OCI-LY3 (cell line): ENCODE measurements around the gene ZNG1B.
"Not testable (repeated sequence)": the region's sequence is repeated elsewhere in the genome, so short reads cannot be mapped to it uniquely, and the experiment has no call there.

Source experiments
- H2AFZ ChIP-seq: fragments of 200-600, 300-600 bp; shearing (Covaris generic); 2 replicates; pipeline ENCODE4 v1.6.0; 2014; ENCODE audit warnings: antibody characterized with exemption, low read depth, low read length
- H3K27ac ChIP-seq: fragments of 200-600, 300-600 bp; sonication (generic); 2 replicates; pipeline ENCODE4 v1.5.1; 2014; ENCODE audit warnings: mild to moderate bottlenecking, low read length, moderate library complexity, mixed read lengths
- H3K27me3 ChIP-seq: fragments of 200-600, 300-600 bp; sonication (generic); 2 replicates; pipeline ENCODE4 v1.6.1; 2014; ENCODE audit warnings: low read depth, low read length, mixed read lengths
- H3K36me3 ChIP-seq: fragments of 200-600, 300-600 bp; sonication (generic); replicated peaks from 2 replicates; pipeline ENCODE3; 2014; ENCODE audit warnings: low read depth, low read length, mixed read lengths
- H3K4me1 ChIP-seq: fragments of 300-600, 200-600 bp; sonication (generic); 2 replicates; pipeline ENCODE4 v1.6.1; 2014; ENCODE audit warnings: low read length, mixed read lengths
- H3K4me2 ChIP-seq: fragments of 200-600, 300-600 bp; sonication (generic); 2 replicates; pipeline ENCODE4 v1.6.1; 2014; ENCODE audit warnings: low read length, mixed read lengths
- H3K4me3 ChIP-seq: fragments of 300-600, 200-600 bp; sonication (generic); 2 replicates; pipeline ENCODE4 v1.5.1; 2014; ENCODE audit warnings: antibody characterized with exemption, mild to moderate bottlenecking, low read length, moderate library complexity
- H3K79me2 ChIP-seq: fragments of 300-600, 200-600 bp; shearing (Covaris generic); 2 replicates; pipeline ENCODE4 v1.6.1; 2014; ENCODE audit warnings: mild to moderate bottlenecking, low read length, mixed read lengths
- H3K9ac ChIP-seq: fragments of 300-600, 200-600 bp; shearing (Covaris generic); 2 replicates; pipeline ENCODE4 v1.6.0; 2014; ENCODE audit warnings: mild to moderate bottlenecking, low read length, moderate library complexity
- H3K9me3 ChIP-seq: fragments of 200-600, 300-600 bp; shearing (Covaris generic); 2 replicates; pipeline ENCODE4 v1.6.1; 2014; ENCODE audit warnings: low read length, mixed read lengths; ENCODE audit not compliant: insufficient read depth
- H4K20me1 ChIP-seq: fragments of 200-600, 300-600 bp; sonication (generic); 2 replicates; pipeline ENCODE4 v1.6.1; 2016; ENCODE audit warnings: low read length, mixed read lengths; ENCODE audit not compliant: insufficient read depth
- CTCF ChIP-seq: fragments of 200-600, 300-600 bp; sonication (generic); IDR thresholded peaks from 2 replicates; pipeline ENCODE4 v1.5.1; 2014; ENCODE audit warnings: antibody characterized with exemption, low read length, low read depth
- EZH2phosphoT487 ChIP-seq: fragments of 200-600 bp; shearing (Covaris generic); IDR thresholded peaks from 2 replicates; pipeline ENCODE4 v1.6.1; 2018; ENCODE audit warnings: antibody characterized with exemption, mixed run types, low read depth

Gene ZNG1B

DNA sequence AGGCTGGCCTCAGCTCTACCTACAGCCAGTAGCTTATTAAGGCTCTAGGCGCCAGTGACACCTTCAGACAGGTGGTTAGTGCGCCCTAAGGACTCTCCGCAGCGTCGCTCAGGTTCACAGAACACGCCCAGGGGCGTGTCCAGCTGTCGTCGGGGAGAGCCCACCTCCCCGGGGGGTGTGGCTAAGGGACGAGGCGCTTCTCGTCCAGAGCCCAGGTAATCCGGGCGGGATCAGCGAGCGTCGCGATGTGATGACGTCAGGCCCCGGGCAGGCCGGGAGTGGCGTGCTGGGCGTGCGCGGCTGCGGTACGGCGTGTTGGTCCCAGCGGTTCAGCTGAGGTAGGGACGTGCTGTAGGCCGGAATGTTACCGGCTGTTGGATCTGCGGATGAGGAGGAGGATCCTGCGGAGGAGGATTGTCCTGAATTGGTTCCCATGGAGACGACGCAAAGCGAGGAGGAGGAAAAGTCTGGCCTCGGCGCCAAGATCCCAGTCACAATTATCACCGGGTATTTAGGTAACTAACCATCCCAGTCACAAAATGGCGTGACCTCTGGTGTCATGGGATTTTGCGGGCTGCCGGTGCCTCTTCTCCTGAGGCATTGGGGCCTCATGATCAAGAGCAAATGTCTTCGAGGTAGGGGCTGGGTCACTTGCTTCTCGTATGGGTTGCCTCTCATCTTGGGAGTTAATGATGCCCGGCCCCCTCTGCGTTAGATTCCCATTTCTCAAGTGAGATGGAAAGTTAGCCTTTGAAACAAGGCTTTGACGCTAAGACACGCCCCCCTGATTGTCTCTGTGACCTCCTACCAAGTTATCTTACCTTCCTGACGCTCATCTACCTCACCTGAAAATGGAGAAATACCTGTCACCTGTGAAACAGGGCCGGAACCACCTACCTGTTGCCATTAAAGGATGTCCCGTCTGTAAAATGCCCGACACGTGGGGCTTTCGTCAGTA is at the start of gene ZNG1B:
Gene ZNG1B (plus strand): TSS at position 184 of the 958 bp plus-strand sequence. CDS start 178 bp downstream, at position 362.
- H3K4me1 ChIP-seq, H3K27me3 ChIP-seq, H3K9me3 ChIP-seq, H2AFZ ChIP-seq, H4K20me1 ChIP-seq, H3K36me3 ChIP-seq, H3K79me2 ChIP-seq, H3K27ac ChIP-seq: not testable (repeated sequence)
- Histone ChIP-seq H3K4me3 (peak within 1 kb of the TSS; percentile 77), H3K9ac (peak within 1 kb of the TSS; percentile 61), H3K4me2 (peak within 1 kb of the TSS; percentile 59)

GRCh38 chr2:113390124-113390849 is 47.2 kb upstream of the ZNG1B start:
- H4K20me1 ChIP-seq: no peaks in the 10 kb centered on the region
- peak overlapping the region; percentile 38 for H3K27ac ChIP-seq
- H2AFZ ChIP-seq: peak overlapping the region; percentile 71; the same call in 1 of the 2 replicates
- no peak for TF ChIP-seq EZH2phosphoT487
- TF ChIP-seq CTCF: peak; percentile 92
- H3K9ac ChIP-seq: peak overlapping the region; percentile 41
- H3K9me3 ChIP-seq: no peaks in the 10 kb centered on the region
- no peaks in the 10 kb centered on the region for H3K79me2 ChIP-seq
- peaks cover 12% of the 10 kb centered on the region for H3K4me1 ChIP-seq
- H3K4me3 ChIP-seq: peak overlapping the region; percentile 64
- peak overlapping the region; percentile 66 for H3K4me2 ChIP-seq
- no peaks in the 10 kb centered on the region for H3K36me3 ChIP-seq
- no peaks in the 10 kb centered on the region for H3K27me3 ChIP-seq

DNA sequence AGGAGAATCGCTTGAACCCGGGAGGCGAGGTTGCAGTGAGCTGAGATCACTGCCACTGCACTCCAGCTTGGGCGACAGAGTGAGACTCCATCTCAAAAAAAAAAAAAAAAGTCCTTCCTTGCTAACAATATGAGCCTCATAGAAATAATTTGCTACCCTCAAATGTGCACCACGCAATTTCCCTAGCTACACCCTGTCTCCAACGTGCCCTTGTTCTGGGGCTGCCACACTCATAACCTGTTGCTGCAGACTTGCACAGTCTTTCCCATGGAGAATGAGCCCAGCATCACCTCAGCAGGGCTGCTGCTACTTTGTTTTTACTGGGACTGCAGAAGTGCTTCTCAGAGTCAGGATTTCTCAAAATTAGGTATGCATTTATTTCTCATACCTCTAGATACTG is 46.4 kb upstream of the ZNG1B start:
- Histone ChIP-seq H3K9me3 (no peaks in the 10 kb centered on the region), H3K4me3 (no peak overlapping the region), H3K4me1 (peaks cover 12% of the 10 kb centered on the region), H3K79me2 (no peaks in the 10 kb centered on the region), H3K27ac (no peak overlapping the region), H3K9ac (no peak overlapping the region), H3K27me3 (no peaks in the 10 kb centered on the region), H3K4me2 (no peak overlapping the region), H3K36me3 (no peaks in the 10 kb centered on the region), H4K20me1 (no peaks in the 10 kb centered on the region), H2AFZ (no peak overlapping the region)
- TF ChIP-seq CTCF (no peak), EZH2phosphoT487 (no peak)

- no peak for TF ChIP-seq CTCF
- no peak for TF ChIP-seq EZH2phosphoT487
- Histone ChIP-seq H3K79me2 (no peaks in the 10 kb centered on the region), H3K36me3 (no peaks in the 10 kb centered on the region), H3K4me2 (peak overlapping the region; percentile 80), H3K9ac (no peak overlapping the region), H2AFZ (peak overlapping the region; percentile 50; the same call in 1 of the 2 replicates), H3K9me3 (no peaks in the 10 kb centered on the region), H3K27me3 (peaks cover 19% of the 10 kb centered on the region), H3K4me1 (peaks cover 14% of the 10 kb centered on the region), H4K20me1 (no peaks in the 10 kb centered on the region), H3K27ac (no peak overlapping the region), H3K4me3 (peak overlapping the region; percentile 68)
These were observed 31.4 kb upstream of the ZNG1B start for GRCh38 chr2:113406114-113406513.
